Thoracic aorta (tissue), 2 donors: ENCODE measurements around the gene LPIN1. TPM values are rescaled to one million over a fixed set of nuclear protein-coding genes. Genes with fewer than 3 reads are reported as not detected.

Experiments
- ATAC-seq: fragments of 150-250 bp; one replicate; pipeline ENCODE4 v1.8.0; 2017; ENCODE audit warnings: low read depth; ENCODE audit not compliant: insufficient number of reproducible peaks, low FRiP score
- DNase-seq: peaks from one replicate; pipeline ENCODE4 v3.0.0-alpha.2; 2020; ENCODE audit warnings: low spot score
- H3K27ac ChIP-seq, 2 donors: fragments of 200-600 bp; sonication (generic); 1 replicate in 1 of 2; 2 replicates in 1 of 2; pipeline ENCODE4 v1.5.1; 2016; ENCODE audit warnings: mild to moderate bottlenecking in 2 of 2, moderate library complexity in 2 of 2
- H3K27me3 ChIP-seq: fragments of 200-600 bp; sonication (generic); replicated peaks from 2 replicates; pipeline ENCODE4 v1.6.0; 2016; ENCODE audit warnings: mild to moderate bottlenecking; ENCODE audit not compliant: insufficient read depth
- H3K36me3 ChIP-seq: fragments of 200-600 bp; sonication (generic); one replicate; pipeline ENCODE4 v1.5.1; 2016
- H3K4me1 ChIP-seq, 2 donors: fragments of 200-600 bp; sonication (generic); 1 replicate in 1 of 2; 2 replicates in 1 of 2; pipeline versions ENCODE4 v1.5.1 to v1.6.0; 2016; ENCODE audit warnings: low read depth in 2 of 2, mild to moderate bottlenecking in 1 of 2; ENCODE audit not compliant: control insufficient read depth in 1 of 2
- H3K4me3 ChIP-seq: fragments of 200-600 bp; sonication (generic); 2 replicates; pipeline ENCODE4 v1.5.1; 2016; ENCODE audit warnings: mild to moderate bottlenecking
- H3K9me3 ChIP-seq: fragments of 200-600 bp; sonication (generic); 2 replicates; pipeline ENCODE4 v1.5.1; 2016
- total RNA-seq, 2 donors: library from RNA; depleted of rRNA; stranded (reverse); fragments of >200 nt; gene quantifications; one replicate each; pipeline versions ENCODE4 v1.1.0 to v1.2.3, GENCODE V29; 2016
- TF ChIP-seq, protein P1 (sequence below): fragments of 200-600 bp; sonication (generic); IDR thresholded peaks from one replicate; pipeline ENCODE4 v1.5.1; 2019; ENCODE audit warnings: antibody characterized with exemption

LPIN1 gene
- total RNA-seq, 2 donors from 2014 or later, result 24.5 to 55.8 TPM

DNA sequence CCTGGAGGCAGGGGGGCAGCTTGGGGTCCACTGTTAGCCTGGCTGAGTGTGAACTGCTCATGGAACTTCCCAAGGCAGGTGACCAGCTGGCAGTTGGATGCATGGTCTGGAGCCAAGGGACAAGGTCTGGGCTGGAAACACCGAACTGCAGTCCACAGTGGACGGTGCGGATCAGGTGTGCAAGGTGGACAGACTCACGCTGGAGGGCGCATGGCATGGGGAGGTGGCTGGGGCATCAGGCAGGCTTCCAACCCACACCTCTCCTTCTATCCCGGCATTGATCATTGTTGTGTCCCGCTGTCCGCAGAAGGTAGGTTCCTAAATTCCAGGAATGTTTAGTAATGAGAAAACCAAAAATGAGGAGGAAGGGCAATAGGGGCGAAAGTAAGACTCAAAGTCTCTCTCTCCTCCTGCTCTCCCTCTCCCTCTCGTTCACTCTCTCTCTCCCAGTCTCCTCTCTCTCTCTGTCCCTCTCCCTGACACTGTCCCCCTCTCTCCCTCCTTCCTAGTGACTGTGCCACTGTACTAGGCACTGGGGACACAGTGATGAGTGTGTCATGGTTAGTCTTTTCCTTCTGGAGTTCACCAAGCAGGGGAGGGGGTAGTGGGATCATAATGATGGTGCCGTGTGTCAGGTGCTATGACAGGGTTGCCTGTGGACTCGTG lies 30.3 kb upstream of the LPIN1 start:
- H3K4me1 ChIP-seq, result peaks cover 22 to 34% of the 10 kb centered on the region in 2 donors
- no peaks in the 10 kb centered on the region for H3K27me3 ChIP-seq
- H3K36me3 ChIP-seq, result no peaks in the 10 kb centered on the region
- TF ChIP-seq, protein P1, sequence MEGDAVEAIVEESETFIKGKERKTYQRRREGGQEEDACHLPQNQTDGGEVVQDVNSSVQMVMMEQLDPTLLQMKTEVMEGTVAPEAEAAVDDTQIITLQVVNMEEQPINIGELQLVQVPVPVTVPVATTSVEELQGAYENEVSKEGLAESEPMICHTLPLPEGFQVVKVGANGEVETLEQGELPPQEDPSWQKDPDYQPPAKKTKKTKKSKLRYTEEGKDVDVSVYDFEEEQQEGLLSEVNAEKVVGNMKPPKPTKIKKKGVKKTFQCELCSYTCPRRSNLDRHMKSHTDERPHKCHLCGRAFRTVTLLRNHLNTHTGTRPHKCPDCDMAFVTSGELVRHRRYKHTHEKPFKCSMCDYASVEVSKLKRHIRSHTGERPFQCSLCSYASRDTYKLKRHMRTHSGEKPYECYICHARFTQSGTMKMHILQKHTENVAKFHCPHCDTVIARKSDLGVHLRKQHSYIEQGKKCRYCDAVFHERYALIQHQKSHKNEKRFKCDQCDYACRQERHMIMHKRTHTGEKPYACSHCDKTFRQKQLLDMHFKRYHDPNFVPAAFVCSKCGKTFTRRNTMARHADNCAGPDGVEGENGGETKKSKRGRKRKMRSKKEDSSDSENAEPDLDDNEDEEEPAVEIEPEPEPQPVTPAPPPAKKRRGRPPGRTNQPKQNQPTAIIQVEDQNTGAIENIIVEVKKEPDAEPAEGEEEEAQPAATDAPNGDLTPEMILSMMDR, result no peak
- H3K9me3 ChIP-seq, result no peaks in the 10 kb centered on the region
- DNase-seq (no peak), ATAC-seq (no peak)
- H3K27ac ChIP-seq, result no peak overlapping the region
- H3K4me3 ChIP-seq, result no peak overlapping the region

DNA sequence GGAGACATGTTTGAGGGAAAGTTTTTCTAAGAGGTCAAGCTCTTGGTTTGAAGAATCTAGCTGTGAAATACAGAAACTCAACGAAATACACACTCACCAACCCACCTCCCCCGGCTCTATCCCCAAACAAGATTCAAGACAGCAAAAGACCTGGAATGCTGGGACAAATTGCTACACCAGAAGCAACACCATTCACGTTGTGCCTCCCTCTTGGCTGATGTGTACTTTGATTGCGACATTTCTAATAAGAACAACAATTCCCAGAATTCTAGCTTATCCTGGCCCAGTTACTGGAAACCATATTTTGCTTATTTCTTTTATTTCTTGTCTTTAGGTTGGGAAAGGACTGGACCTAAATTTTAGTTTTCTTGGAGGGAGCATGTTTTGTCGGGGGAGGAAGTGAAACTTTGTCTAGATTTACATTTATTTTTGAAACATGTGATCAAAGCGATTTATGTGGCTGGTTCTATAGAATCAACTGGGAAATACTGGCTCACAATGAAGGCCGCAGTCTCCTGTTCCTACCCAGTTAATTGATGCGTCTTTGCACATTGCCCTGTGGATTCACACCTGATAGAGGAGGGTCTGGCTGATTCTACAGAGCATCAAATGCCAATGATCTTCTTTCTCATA lies 29.6 kb upstream of the LPIN1 start:
- Histone ChIP-seq H3K27me3 (no peaks in the 10 kb centered on the region), H3K4me1 (peaks cover 15 to 27% of the 10 kb centered on the region in 2 donors), H3K4me3 (peak overlapping the region; percentile 5), H3K36me3 (no peaks in the 10 kb centered on the region), H3K27ac (peak overlapping the region in 1 of 2 donors; percentile 26), H3K9me3 (no peaks in the 10 kb centered on the region)
- TF ChIP-seq, protein P1, result no peak
- ATAC-seq, result peak; percentile 49
- no peak for DNase-seq

DNA sequence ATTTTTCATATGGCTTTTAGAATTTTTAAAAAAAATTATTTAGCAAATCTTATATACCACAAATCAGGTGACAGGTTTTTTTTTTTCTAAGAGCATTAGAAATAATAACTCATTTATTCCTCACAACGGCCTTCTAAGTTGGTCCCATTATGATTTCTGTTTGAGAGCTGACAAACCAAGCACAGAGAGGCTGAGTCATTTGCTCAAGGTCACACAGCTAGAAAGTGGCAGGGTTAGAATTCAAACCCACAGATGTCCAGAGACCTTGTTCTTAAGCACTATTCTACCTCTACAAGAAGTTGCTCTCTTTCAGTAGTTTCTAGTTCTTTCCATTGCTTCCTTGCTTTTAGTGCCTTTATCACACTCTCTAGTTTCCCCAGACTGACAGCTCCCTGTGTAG lies 28.8 kb upstream of the LPIN1 start:
- H3K27ac ChIP-seq, result no peak overlapping the region
- ATAC-seq (no peak), DNase-seq (no peak)
- TF ChIP-seq, protein P1, result no peak
- no peaks in the 10 kb centered on the region for H3K27me3 ChIP-seq
- H3K4me1 ChIP-seq, result peaks cover 11 to 21% of the 10 kb centered on the region in 2 donors
- no peaks in the 10 kb centered on the region for H3K9me3 ChIP-seq
- no peak overlapping the region for H3K4me3 ChIP-seq
- H3K36me3 ChIP-seq, result no peaks in the 10 kb centered on the region

DNA sequence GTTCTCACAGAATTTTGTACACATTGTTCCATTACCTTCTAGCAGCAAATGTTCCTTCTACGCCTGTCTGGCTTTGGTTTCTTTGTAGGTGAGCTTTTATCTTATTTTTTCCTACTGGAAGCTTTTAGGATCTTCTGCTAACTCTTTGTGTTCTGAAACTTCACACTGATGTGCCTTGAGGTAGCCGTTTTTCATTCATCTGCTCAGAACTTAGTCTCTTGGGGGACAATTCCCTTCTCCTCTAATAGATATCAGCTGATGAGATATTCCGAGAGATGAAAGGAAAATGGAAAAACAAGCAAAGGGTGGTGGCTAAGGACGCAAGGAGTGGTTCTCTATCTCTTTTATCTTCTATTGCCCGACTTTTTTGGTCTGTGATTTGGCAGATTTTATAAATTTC lies 27.8 kb upstream of the LPIN1 start:
- Histone ChIP-seq H3K4me3 (no peak overlapping the region), H3K4me1 (peaks cover 11 to 21% of the 10 kb centered on the region in 2 donors), H3K27ac (no peak overlapping the region), H3K27me3 (no peaks in the 10 kb centered on the region), H3K9me3 (no peaks in the 10 kb centered on the region), H3K36me3 (no peaks in the 10 kb centered on the region)
- ATAC-seq (no peak), DNase-seq (no peak)
- TF ChIP-seq, protein P1, result no peak

DNA sequence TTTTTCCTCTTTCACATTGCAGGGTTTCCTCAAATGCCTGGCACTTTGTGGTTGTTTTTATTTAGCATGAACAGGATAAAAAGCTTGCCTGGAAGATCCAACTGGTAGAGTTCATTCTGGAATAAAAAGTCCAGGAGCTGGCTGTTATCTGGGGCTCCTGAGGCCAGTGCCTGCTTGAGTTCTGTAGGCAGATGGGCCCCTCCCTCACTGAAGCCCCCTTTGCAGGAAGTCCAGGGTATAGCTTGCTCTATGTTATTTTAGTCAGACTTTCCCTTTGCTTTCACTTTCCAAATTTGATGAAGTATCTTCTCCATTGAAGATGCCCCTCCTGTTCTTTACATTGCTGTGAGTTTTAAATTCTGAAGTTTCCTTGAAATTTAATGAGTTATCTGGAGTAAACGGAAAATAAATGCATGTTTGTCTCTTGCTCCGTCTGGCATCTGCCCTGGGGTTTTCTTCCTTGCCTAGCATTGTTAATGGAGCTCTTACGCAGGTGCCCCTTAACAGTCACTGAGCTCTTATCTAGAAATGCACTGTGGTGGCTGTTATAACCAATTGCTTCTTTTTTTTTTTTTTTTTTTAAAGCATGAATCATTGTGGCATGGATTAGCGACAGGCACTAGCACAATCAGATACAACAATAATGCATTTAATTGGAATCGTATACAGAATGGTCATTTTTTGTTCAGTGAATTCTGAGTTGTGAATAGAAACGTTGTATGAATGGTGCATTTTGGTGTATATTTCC lies 27.0 kb upstream of the LPIN1 start:
- Histone ChIP-seq H3K36me3 (no peaks in the 10 kb centered on the region), H3K4me3 (no peak overlapping the region), H3K27ac (no peak overlapping the region), H3K27me3 (no peaks in the 10 kb centered on the region), H3K9me3 (no peaks in the 10 kb centered on the region), H3K4me1 (peaks cover 11 to 21% of the 10 kb centered on the region in 2 donors)
- ATAC-seq (no peak), DNase-seq (no peak)
- TF ChIP-seq, protein P1, result no peak
